Tibial nerve (tissue), 3 donors: ENCODE data around the gene GAGE12H.
"Not testable (repeated sequence)": the region's sequence is repeated elsewhere in the genome, so short reads cannot be mapped to it uniquely, and the experiment has no call there.

Experiments
- EP300 ChIP-seq, 2 donors: sonication (generic); formaldehyde crosslinking; IDR thresholded peaks; one replicate each; pipeline ENCODE4 v1.6.1; 2017; ENCODE audit warnings: antibody characterized with exemption in 2 of 2, mild to moderate bottlenecking in 1 of 2
- POLR2A ChIP-seq, 2 donors: fragments of 450-650 bp; IDR thresholded peaks; one replicate each; pipeline ENCODE4 v1.6.1; 2017; ENCODE audit warnings: antibody characterized with exemption in 2 of 2, mild to moderate bottlenecking in 2 of 2, moderate library complexity in 2 of 2

GRCh38 chrX:49568728-49569127, 11.0 kb upstream of the GAGE12H start:
- TF ChIP-seq EP300, POLR2A (IDR thresholded peaks at IDR 0.05): not testable (repeated sequence)
